Lower leg skin (tissue), 4 donors: ENCODE results near the gene GUCY1A1. TPM values are rescaled to one million over a fixed set of nuclear protein-coding genes. Genes with fewer than 3 reads are reported as not detected.

Experiments used
- DNase-seq, 2 donors: peaks; one replicate each; pipeline ENCODE4 v3.0.0-alpha.2; 2019; ENCODE audit warnings: low spot score in 2 of 2
- H3K4me3 ChIP-seq: fragments of 200-600 bp; sonication (generic); 2 replicates; pipeline ENCODE4 v1.5.1; 2017; ENCODE audit warnings: mild to moderate bottlenecking, low read depth; ENCODE audit not compliant: poor library complexity, severe bottlenecking
- POLR2A ChIP-seq, 2 donors: fragments of 450-650 bp; IDR thresholded peaks; one replicate each; pipeline ENCODE4 v1.6.1; 2016 to 2017; ENCODE audit warnings: antibody characterized with exemption in 2 of 2, mild to moderate bottlenecking in 1 of 2, moderate library complexity in 1 of 2
- WGBS, 2 donors: methylation state at CpG; one replicate each; pipeline ENCODE4 v1.1.5; 2018; 5-methylcytosine and 5-hydroxymethylcytosine counted together
- intact Hi-C: fragments of 100-400 bp; cut with DNase I; formaldehyde crosslinking; loops from one replicate; pipeline ENCODE4 v1.15.0; 2023; ENCODE audit warnings: low total_unique reads
- total RNA-seq, 4 donors: library from RNA; depleted of rRNA; stranded (reverse); fragments of >200 nt; gene quantifications; one replicate each; pipeline ENCODE4 v1.1.0, GENCODE V29; 2016
- TF ChIP-seq, protein P1 (sequence below), 3 donors: fragments of 450-650 bp; IDR thresholded peaks; one replicate each; pipeline ENCODE4 v1.5.1; 2016; ENCODE audit warnings: antibody characterized with exemption in 3 of 3, mild to moderate bottlenecking in 3 of 3, moderate library complexity in 2 of 3

Gene GUCY1A1, protein sequence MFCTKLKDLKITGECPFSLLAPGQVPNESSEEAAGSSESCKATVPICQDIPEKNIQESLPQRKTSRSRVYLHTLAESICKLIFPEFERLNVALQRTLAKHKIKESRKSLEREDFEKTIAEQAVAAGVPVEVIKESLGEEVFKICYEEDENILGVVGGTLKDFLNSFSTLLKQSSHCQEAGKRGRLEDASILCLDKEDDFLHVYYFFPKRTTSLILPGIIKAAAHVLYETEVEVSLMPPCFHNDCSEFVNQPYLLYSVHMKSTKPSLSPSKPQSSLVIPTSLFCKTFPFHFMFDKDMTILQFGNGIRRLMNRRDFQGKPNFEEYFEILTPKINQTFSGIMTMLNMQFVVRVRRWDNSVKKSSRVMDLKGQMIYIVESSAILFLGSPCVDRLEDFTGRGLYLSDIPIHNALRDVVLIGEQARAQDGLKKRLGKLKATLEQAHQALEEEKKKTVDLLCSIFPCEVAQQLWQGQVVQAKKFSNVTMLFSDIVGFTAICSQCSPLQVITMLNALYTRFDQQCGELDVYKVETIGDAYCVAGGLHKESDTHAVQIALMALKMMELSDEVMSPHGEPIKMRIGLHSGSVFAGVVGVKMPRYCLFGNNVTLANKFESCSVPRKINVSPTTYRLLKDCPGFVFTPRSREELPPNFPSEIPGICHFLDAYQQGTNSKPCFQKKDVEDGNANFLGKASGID
- total RNA-seq, result 10 to 100 TPM in 2 of 4 donors, 1 to 10 TPM in 2; 1.5 to 12.9 (median 9.2) TPM

DNA sequence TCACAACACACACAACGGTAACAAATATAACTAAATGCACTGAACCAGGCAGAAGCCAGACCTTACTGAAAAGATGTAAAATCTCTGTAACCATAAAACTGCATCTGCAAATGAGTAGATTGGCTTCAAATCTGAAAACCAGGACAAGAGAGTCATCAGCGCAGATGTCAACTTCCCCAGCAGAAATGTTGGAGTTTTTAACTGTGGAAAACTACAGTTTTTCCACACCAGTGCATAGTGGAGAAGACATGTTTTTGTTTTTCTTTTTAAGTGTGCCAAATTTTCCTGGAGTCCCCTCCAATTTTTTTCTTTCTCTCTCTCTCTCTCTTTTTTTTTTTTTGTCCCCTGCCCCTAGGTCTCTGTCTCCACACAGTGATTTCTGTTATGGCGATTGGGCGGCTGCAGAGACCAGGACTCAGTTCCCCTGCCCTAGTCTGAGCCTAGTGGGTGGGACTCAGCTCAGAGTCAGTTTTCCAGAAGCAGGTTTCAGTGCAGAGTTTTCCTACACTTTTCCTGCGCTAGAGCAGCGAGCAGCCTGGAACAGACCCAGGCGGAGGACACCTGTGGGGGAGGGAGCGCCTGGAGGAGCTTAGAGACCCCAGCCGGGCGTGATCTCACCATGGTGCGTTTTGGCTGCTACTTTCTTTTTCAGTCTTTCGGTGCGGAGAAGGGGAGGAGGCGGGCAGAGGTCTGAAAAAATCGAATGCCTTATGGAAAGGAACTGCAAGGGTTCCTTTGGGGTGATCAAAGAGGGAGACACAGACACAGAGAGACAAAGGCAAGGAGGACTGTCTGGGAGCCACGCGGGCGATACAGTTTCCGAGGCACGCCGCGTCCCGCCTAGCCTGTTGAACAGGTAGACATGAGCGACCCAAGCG lies at the start of gene GUCY1A1:
GUCY1A1 (plus strand) TSS at position 505 of the 878 bp plus-strand sequence. CDS start 30,020 bp downstream, outside the sequence.
- intact Hi-C loops, result no loop called here
- DNase-seq, result no peak
- no peak for TF ChIP-seq POLR2A (IDR thresholded peaks at IDR 0.05)
- TF ChIP-seq, protein P1, sequence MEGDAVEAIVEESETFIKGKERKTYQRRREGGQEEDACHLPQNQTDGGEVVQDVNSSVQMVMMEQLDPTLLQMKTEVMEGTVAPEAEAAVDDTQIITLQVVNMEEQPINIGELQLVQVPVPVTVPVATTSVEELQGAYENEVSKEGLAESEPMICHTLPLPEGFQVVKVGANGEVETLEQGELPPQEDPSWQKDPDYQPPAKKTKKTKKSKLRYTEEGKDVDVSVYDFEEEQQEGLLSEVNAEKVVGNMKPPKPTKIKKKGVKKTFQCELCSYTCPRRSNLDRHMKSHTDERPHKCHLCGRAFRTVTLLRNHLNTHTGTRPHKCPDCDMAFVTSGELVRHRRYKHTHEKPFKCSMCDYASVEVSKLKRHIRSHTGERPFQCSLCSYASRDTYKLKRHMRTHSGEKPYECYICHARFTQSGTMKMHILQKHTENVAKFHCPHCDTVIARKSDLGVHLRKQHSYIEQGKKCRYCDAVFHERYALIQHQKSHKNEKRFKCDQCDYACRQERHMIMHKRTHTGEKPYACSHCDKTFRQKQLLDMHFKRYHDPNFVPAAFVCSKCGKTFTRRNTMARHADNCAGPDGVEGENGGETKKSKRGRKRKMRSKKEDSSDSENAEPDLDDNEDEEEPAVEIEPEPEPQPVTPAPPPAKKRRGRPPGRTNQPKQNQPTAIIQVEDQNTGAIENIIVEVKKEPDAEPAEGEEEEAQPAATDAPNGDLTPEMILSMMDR (IDR thresholded peaks at IDR 0.05), result no peak
- peak within 1 kb of the TSS; percentile 53 for H3K4me3 ChIP-seq
- WGBS, 2 donors, result 6 to 7% methylated on average over 25 of the region's 25 CpGs

DNA sequence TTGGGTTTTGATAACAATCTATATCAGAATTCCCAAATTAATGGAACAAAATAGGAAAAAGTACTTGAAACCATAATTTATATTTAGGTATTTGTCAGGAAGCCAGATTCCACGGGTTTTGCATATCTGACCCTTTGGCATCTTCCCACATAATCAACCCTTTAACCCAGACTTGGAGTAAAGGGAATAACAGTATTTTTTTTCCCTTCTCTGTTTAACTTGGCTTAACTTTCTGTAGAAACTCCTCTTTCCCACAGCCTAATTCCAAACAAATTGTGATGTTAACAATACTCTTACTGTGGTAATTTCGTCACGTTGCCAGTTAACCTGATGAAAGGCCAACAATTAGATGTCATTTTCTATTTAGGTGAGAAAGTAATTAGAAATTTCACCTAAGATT lies 49.4 kb upstream of the GUCY1A1 start:
- intact Hi-C loops, result no loop called here
- WGBS, 2 donors, result 39 to 51% methylated on average over 3 of the region's 3 CpGs
- no peak for TF ChIP-seq POLR2A (IDR thresholded peaks at IDR 0.05)
- TF ChIP-seq, protein P1 (IDR thresholded peaks at IDR 0.05), result no peak
- H3K4me3 ChIP-seq, result no peak overlapping the region
- DNase-seq, result no peak

DNA sequence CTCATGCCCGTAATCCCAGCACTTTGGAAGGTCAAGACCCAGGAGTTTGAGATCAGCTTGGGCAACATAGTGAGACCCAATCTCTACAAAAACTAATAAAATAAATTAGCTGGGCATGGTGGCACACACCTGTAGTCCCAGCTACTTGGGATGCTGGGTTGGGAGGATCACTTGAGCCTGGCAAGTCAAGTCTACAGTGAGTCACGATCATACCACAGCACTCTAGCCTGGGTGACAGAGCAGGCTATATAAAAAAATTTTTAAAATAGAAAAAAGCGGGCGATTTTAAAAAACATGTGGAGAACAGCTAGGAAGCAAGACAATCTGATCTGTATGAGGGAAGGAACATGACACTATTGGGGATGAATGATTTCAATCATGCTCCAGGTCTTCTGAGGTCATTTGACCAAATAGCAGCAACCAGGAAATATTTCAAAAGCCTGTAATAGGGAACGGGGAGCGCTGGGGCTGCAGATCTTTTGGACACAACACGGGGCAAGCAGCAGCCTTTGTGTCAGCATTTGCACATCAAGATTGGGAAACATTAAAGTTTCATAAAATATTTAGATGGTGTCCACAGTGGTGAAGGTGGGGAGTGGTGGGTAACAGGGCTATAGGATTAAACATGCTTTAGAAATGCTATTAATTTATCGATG lies 48.3 kb upstream of the GUCY1A1 start:
- 81 to 83% methylated on average over 8 of the region's 8 CpGs for WGBS, 2 donors
- H3K4me3 ChIP-seq, result no peak overlapping the region
- intact Hi-C loops, result no loop called here
- no peak for DNase-seq
- TF ChIP-seq, protein P1 (IDR thresholded peaks at IDR 0.05), result no peak
- TF ChIP-seq POLR2A (IDR thresholded peaks at IDR 0.05), result no peak

DNA sequence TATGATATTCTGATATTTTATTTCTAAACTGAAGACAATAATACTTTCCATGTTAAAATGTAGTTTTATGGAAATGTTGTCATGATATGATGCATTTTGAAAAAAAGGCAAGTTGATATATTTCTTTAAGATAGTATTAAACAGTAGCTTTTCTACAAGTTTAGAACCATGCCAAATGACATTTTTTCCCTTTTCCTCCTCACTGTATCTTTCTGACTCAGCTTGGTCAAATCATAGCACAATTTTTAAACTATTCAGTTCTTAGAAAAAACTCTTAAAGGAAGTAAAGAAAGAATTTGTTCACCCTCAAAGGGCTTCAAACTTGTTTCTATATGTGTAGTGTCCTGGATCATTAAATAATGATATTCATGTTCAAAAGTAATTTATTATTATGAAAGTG lies 46.0 kb upstream of the GUCY1A1 start:
- intact Hi-C loops, result no loop called here
- TF ChIP-seq POLR2A (IDR thresholded peaks at IDR 0.05), result no peak
- TF ChIP-seq, protein P1 (IDR thresholded peaks at IDR 0.05), result no peak
- H3K4me3 ChIP-seq, result no peak overlapping the region
- DNase-seq, result no peak

DNA sequence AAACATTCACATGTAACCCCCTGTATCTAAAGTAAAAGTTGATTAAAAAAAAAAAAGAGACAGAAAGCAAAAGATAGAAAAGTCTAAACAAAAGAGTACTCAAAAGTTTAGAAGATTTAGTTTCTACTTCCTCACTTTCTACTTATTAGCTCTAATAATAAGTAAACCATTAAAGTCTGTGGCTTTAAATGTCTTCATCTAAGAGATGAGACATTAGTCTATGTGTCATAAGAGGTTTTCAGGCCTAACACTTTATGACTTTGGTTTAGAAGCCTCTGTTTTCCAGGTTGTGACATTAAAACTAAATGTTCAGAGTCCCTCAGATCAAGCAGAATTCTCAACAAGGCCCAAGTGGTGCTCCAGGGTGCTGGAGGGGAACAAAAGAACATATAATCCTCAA lies 42.2 kb upstream of the GUCY1A1 start:
- DNase-seq, result no peak
- H3K4me3 ChIP-seq, result no peak overlapping the region
- intact Hi-C loops, result no loop called here
- TF ChIP-seq POLR2A (IDR thresholded peaks at IDR 0.05), result no peak
- TF ChIP-seq, protein P1 (IDR thresholded peaks at IDR 0.05), result no peak
